ENCODE results near the gene LRATD1. TPM values are rescaled to one million over a fixed set of nuclear protein-coding genes. Genes with fewer than 3 reads are reported as not detected.

The LRATD1 gene
- total RNA-seq: 10 to 100 TPM in 4 of 7 donors, 1 to 10 TPM in 3; 7.4 to 23.4 (median 11.6) TPM
- polyA plus RNA-seq: 10 to 100 TPM in 1 of 2 donors, 1 to 10 TPM in 1; 9.6 to 23.3 TPM
- long read RNA-seq, donor 1, full-length matches to known transcripts: 8 of 22 reads
- long read RNA-seq, donor 1, partial matches to known transcripts: 0 of 22 reads
- long read RNA-seq, donor 1, other reads (novel, unspliced or antisense): 14 of 22 reads
- long read RNA-seq, donor 2, partial matches to known transcripts: 0 of 1 reads
- long read RNA-seq, donor 2, other reads (novel, unspliced or antisense): 0 of 1 reads
- long read RNA-seq, donor 3, full-length matches to known transcripts: 6 of 22 reads
- long read RNA-seq, donor 3, partial matches to known transcripts: 0 of 22 reads
- long read RNA-seq, donor 3, other reads (novel, unspliced or antisense): 16 of 22 reads

- Histone ChIP-seq H3K4me3 (peak within 1 kb of the TSS; percentile 50), H3K27ac (no peak within 1 kb of the TSS), H3K9me3 (no peaks in the 10 kb centered on the region), H3K4me1 (ENCODE audit: insufficient read depth) (peaks cover 5% of the 10 kb centered on the region), H3K27me3 (no peaks in the 10 kb centered on the region), H3K36me3 (no peaks in the 10 kb centered on the region)
- whole genome bisulfite sequencing, 3 donors: 2 to 3% (median 2%) methylated on average over 67 to 81 of the region's 81 CpGs
- peak; percentile 89 to 93 (median 92) for DNase-seq
- TF ChIP-seq POLR2A (IDR thresholded peaks at IDR 0.05) (peak; percentile 67), EP300 (IDR thresholded peaks at IDR 0.05) (no peak)
- TF ChIP-seq, protein P1, sequence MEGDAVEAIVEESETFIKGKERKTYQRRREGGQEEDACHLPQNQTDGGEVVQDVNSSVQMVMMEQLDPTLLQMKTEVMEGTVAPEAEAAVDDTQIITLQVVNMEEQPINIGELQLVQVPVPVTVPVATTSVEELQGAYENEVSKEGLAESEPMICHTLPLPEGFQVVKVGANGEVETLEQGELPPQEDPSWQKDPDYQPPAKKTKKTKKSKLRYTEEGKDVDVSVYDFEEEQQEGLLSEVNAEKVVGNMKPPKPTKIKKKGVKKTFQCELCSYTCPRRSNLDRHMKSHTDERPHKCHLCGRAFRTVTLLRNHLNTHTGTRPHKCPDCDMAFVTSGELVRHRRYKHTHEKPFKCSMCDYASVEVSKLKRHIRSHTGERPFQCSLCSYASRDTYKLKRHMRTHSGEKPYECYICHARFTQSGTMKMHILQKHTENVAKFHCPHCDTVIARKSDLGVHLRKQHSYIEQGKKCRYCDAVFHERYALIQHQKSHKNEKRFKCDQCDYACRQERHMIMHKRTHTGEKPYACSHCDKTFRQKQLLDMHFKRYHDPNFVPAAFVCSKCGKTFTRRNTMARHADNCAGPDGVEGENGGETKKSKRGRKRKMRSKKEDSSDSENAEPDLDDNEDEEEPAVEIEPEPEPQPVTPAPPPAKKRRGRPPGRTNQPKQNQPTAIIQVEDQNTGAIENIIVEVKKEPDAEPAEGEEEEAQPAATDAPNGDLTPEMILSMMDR (IDR thresholded peaks at IDR 0.05): peak in 1 of 3 donors; percentile 22
- intact Hi-C loops (cut with DNase I): loop anchor here in 1 of 4 donors (10.0 kb wide), 1 partner anchor 1148 kb away; no protein-coding TSS in a partner anchor
Observed at GRCh38 chr2:14632133-14632936, at the start of gene LRATD1. Gene LRATD1, plus strand, starts transcription at chr2:14632717. Its CDS starts 1,263 bp downstream, at chr2:14633980.

GRCh38 chr2:14583059-14583458 lies 49.5 kb upstream of the LRATD1 start:
- Histone ChIP-seq H3K4me1 (ENCODE audit: insufficient read depth) (no peaks in the 10 kb centered on the region), H3K9me3 (no peaks in the 10 kb centered on the region), H3K4me3 (no peak overlapping the region), H3K27ac (no peak overlapping the region), H3K36me3 (no peaks in the 10 kb centered on the region), H3K27me3 (no peaks in the 10 kb centered on the region)
- intact Hi-C loops (cut with DNase I): no loop called here
- TF ChIP-seq EP300 (IDR thresholded peaks at IDR 0.05) (no peak), POLR2A (IDR thresholded peaks at IDR 0.05) (no peak)
- TF ChIP-seq, protein P1 (IDR thresholded peaks at IDR 0.05): no peak
- no peak for DNase-seq
- 86 to 97% (median 96%) methylated on average over 2 of the region's 2 CpGs for WGBS, 3 donors

DNA sequence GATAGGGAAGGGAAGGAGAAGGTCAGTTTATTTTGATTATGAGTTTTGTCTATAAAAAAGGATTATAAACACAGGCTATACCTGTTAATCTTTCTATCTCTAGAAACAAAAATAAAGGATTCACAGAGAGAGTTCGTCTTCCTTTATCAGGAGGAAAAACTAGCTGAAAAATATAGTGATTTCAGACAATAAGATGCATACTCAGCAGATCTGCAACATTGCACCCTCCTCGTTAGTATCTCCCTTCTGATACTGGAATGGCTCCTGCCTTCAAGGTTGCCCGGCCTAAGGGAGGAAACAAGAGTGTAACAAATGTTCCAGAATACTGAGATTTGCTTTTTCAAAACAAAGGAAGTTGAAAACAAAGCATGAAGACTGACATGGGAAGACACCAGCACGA lies 48.7 kb upstream of the LRATD1 start:
- H3K27ac ChIP-seq: no peak overlapping the region
- no peaks in the 10 kb centered on the region for H3K27me3 ChIP-seq
- no peak overlapping the region for H3K4me3 ChIP-seq
- intact Hi-C loops (cut with DNase I): no loop called here
- H3K36me3 ChIP-seq: no peaks in the 10 kb centered on the region
- TF ChIP-seq POLR2A (IDR thresholded peaks at IDR 0.05) (no peak), EP300 (IDR thresholded peaks at IDR 0.05) (no peak)
- TF ChIP-seq, protein P1 (IDR thresholded peaks at IDR 0.05): no peak
- no peaks in the 10 kb centered on the region for H3K4me1 ChIP-seq (ENCODE audit: insufficient read depth)
- H3K9me3 ChIP-seq: no peaks in the 10 kb centered on the region
- 9 to 35% (median 10%) methylated on average over 4 of the region's 4 CpGs for WGBS, 3 donors
- no peak for DNase-seq

- no peak for DNase-seq
- no peaks in the 10 kb centered on the region for H3K4me1 ChIP-seq (ENCODE audit: insufficient read depth)
- intact Hi-C loops (cut with DNase I): no loop called here
- no peaks in the 10 kb centered on the region for H3K36me3 ChIP-seq
- WGBS, 3 donors: 90 to 94% (median 90%) methylated on average over 4 of the region's 4 CpGs
- no peak overlapping the region for H3K27ac ChIP-seq
- no peak overlapping the region for H3K4me3 ChIP-seq
- H3K27me3 ChIP-seq: no peaks in the 10 kb centered on the region
- TF ChIP-seq POLR2A (IDR thresholded peaks at IDR 0.05): no peak
- TF ChIP-seq, protein P1 (IDR thresholded peaks at IDR 0.05): no peak
- no peak for TF ChIP-seq EP300 (IDR thresholded peaks at IDR 0.05)
- H3K9me3 ChIP-seq: no peaks in the 10 kb centered on the region
Observed at GRCh38 chr2:14587119-14587518, 45.4 kb upstream of the LRATD1 start.
